T-cell (primary cell): ENCODE data around the gene SERPINA5. TPM values are rescaled to one million over a fixed set of nuclear protein-coding genes. Genes with fewer than 3 reads are reported as not detected.

Experiments used
- ATAC-seq, 4 experiments: fragments of 200-7000 bp in 3 of 4; fragments of 150-1000 bp in 1 of 4; cut with Tn5 transposase; replicated peaks in 1 of 4; 1 replicate in 3 of 4; 2 replicates in 1 of 4; pipeline ENCODE4 v1.10.0; 2021; ENCODE audit warnings: moderate library complexity in 3 of 4, mild to moderate bottlenecking in 2 of 4, moderate number of reproducible peaks in 1 of 4
- CTCF ChIA-PET, 2 donors: fragments of 300-600 bp; sonication (Branson Sonifier 250); formaldehyde crosslinking; loops; one replicate each; lab custom pipeline; 2022; ENCODE audit warnings: antibody characterized with exemption in 2 of 2; lab: Charles Lee
- POLR2A ChIA-PET, 2 donors: fragments of 300-600 bp; sonication (Branson Sonifier 250); formaldehyde crosslinking; loops; one replicate each; lab custom pipeline; 2022; ENCODE audit warnings: antibody characterized with exemption in 2 of 2; lab: Charles Lee
- DNase-seq, 35 experiments: peaks; one replicate each; pipeline versions ENCODE4 v3.0.0 to v3.0.0-alpha.2; 2013 to 2023
- H3K27ac ChIP-seq: one replicate; pipeline ENCODE4 v1.5.1; 2013; ENCODE audit warnings: low read length
- H3K27me3 ChIP-seq, 2 experiments: replicated peaks in 1 of 2; 1 replicate in 1 of 2; 2 replicates in 1 of 2; pipeline versions ENCODE4 v1.6.1 to v1.7.0; 2013; ENCODE audit warnings: low read length in 1 of 2, mixed read lengths in 1 of 2; ENCODE audit not compliant: control insufficient read depth in 2 of 2, insufficient read depth in 2 of 2; ENCODE audit errors: extremely low read depth in 1 of 2
- H3K36me3 ChIP-seq, 2 donors: 1 replicate in 1 of 2; 2 replicates in 1 of 2; pipeline versions ENCODE4 v1.6.1 to v1.7.0; 2013; ENCODE audit warnings: low read length in 1 of 2; ENCODE audit not compliant: control insufficient read depth in 2 of 2, insufficient read depth in 1 of 2; ENCODE audit errors: extremely low read depth in 1 of 2
- H3K4me1 ChIP-seq, 2 experiments: 1 replicate in 1 of 2; 2 replicates in 1 of 2; pipeline versions ENCODE4 v1.6.1 to v1.7.0; 2013; ENCODE audit warnings: low read length in 2 of 2, mixed read lengths in 1 of 2; ENCODE audit not compliant: insufficient read depth in 2 of 2, control insufficient read depth in 1 of 2; ENCODE audit errors: extremely low read depth in 1 of 2
- H3K4me3 ChIP-seq, 2 donors: 1 replicate in 1 of 2; 2 replicates in 1 of 2; pipeline versions ENCODE4 v1.5.1 to v1.7.0; 2013; ENCODE audit warnings: mild to moderate bottlenecking in 2 of 2, low read length in 1 of 2, moderate library complexity in 1 of 2; ENCODE audit not compliant: control insufficient read depth in 1 of 2; ENCODE audit errors: extremely low read depth in 1 of 2
- H3K9me3 ChIP-seq: 2 replicates; pipeline ENCODE4 v1.7.0; 2013
- H3K27ac Mint-ChIP-seq, 2 donors: one replicate each; pipeline ENCODE4 v1.8.0; 2020 to 2021; ENCODE audit warnings: mild to moderate bottlenecking in 2 of 2, mixed read lengths in 2 of 2
- H3K27me3 Mint-ChIP-seq, 2 donors: one replicate each; pipeline ENCODE4 v1.8.0; 2021 to 2022; ENCODE audit warnings: mixed read lengths in 2 of 2
- H3K36me3 Mint-ChIP-seq: one replicate; pipeline ENCODE4 v1.8.0; 2021; ENCODE audit warnings: mixed read lengths
- H3K4me1 Mint-ChIP-seq, 3 donors: one replicate each; pipeline ENCODE4 v1.8.0; 2020 to 2022; ENCODE audit warnings: mixed read lengths in 3 of 3, mild to moderate bottlenecking in 1 of 3
- H3K4me3 Mint-ChIP-seq, 3 donors: one replicate each; pipeline ENCODE4 v1.8.0; 2020 to 2022; ENCODE audit warnings: mild to moderate bottlenecking in 3 of 3, mixed read lengths in 3 of 3, moderate library complexity in 3 of 3
- H3K9me3 Mint-ChIP-seq, 3 donors: one replicate each; pipeline ENCODE4 v1.8.0; 2020 to 2022; ENCODE audit warnings: mixed read lengths in 3 of 3
- WGBS: methylation state at CpG from one replicate; pipeline ENCODE4 v1.1.5; 2013; ENCODE audit warnings: missing lambda C conversion rate; ENCODE audit not compliant: insufficient coverage; 5-methylcytosine and 5-hydroxymethylcytosine counted together
- total RNA-seq, 35 experiments: library from RNA in 6 of 35; stranded (reverse) in 6 of 35; fragments of 120-200 nt in 1 of 35; gene quantifications; one replicate each; pipeline versions ENCODE4 v1.2.1 to v1.2.4 and lab custom pipeline; 2013 to 2026

Gene SERPINA5
- total RNA-seq, 5 donors from 2014 or later (not counting 1 experiment from before 2014, with no cell fraction given): 0.92 to 1.1 (median 0.99) TPM; not detected in 2

DNA sequence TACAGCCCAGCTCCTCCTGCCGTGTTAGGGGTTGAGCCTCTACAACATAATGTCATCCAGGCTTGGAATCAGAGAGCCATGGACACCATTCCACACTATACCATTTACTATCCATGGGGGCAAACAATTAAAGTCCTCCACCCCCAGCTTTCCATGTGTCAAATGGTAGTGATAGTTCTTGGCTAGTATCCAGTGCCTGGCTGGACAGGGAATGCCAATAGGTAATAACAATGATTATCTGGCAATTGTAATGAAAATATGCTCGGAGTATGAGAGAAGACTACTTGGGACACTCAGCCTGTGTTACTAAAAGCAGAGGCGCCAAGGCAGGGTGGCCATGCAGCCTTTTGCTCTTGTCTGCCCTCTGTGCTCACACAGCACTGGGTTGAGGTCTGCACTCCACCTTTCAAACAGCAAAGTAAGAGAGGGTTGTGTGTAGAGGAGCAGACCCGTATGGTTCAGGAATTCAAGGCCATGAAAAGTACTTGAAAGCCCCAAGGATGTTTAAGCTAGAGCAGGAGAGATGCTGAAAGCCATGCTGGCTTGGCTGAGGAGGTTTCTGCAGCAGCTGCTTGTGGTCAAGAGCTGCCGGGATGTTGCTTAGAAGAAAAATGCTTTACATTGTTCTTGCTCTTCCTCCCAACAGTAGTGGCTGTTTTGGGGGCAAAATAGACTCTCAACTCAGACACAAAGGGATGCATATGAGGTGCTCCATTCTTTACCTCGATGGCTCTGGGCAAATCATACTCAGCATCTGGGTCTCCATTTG is 41.6 kb downstream of the SERPINA5 start:
- CTCF ChIA-PET: no interaction called here
- ATAC-seq: no peak
- peaks cover 4% of the 10 kb centered on the region for H3K36me3 Mint-ChIP-seq

DNA sequence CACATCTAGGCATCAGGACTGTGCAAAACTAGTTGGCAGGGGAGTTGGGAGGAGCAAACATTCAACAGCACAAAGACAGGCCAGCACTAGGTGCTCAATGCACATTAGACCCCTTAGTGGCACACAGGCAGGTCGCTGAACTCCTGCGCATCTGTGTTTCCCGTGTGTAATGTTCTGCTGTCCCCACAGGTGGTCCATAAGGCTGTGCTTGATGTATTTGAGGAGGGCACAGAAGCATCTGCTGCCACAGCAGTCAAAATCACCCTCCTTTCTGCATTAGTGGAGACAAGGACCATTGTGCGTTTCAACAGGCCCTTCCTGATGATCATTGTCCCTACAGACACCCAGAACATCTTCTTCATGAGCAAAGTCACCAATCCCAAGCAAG is 42.2 kb downstream of the SERPINA5 start:
- Histone ChIP-seq H3K27ac (no peak overlapping the region), H3K36me3 (no peaks in the 10 kb centered on the region), H3K4me1 (no peaks in the 10 kb centered on the region), H3K27me3 (peaks cover 0 to 26% of the 10 kb centered on the region in 2 experiments), H3K4me3 (no peak overlapping the region), H3K9me3 (no peaks in the 10 kb centered on the region)
- Mint-ChIP-seq H3K9me3 (peaks cover 7 to 9% (median 8%) of the 10 kb centered on the region in 3 donors), H3K27me3 (peaks cover 16 to 20% of the 10 kb centered on the region in 2 donors), H3K27ac (no peak overlapping the region), H3K36me3 (peaks cover 4% of the 10 kb centered on the region), H3K4me3 (no peak overlapping the region), H3K4me1 (no peaks in the 10 kb centered on the region)
- ATAC-seq: no peak
- CTCF ChIA-PET: no interaction called here
- POLR2A ChIA-PET: no interaction called here
- DNase-seq: no peak
- WGBS: no CpG with 5 or more reads among the region's 4 CpGs

More for the DNA sequence above, 41.6 kb downstream of the SERPINA5 start:
- H3K27me3 Mint-ChIP-seq: peaks cover 16 to 20% of the 10 kb centered on the region in 2 donors
- DNase-seq: no peak
- no peaks in the 10 kb centered on the region for H3K4me1 ChIP-seq
- no peak overlapping the region for H3K27ac ChIP-seq
- H3K4me1 Mint-ChIP-seq: no peaks in the 10 kb centered on the region
- H3K27ac Mint-ChIP-seq: no peak overlapping the region
- no peaks in the 10 kb centered on the region for H3K9me3 ChIP-seq
- H3K4me3 ChIP-seq: no peak overlapping the region
- H3K27me3 ChIP-seq: peaks cover 0 to 22% of the 10 kb centered on the region in 2 experiments
- no peaks in the 10 kb centered on the region for H3K36me3 ChIP-seq
- POLR2A ChIA-PET: no interaction called here
- WGBS: 72% methylated on average over 5 of the region's 6 CpGs
- no peak overlapping the region for H3K4me3 Mint-ChIP-seq
- H3K9me3 Mint-ChIP-seq: peaks cover 8 to 13% (median 10%) of the 10 kb centered on the region in 3 donors

DNA sequence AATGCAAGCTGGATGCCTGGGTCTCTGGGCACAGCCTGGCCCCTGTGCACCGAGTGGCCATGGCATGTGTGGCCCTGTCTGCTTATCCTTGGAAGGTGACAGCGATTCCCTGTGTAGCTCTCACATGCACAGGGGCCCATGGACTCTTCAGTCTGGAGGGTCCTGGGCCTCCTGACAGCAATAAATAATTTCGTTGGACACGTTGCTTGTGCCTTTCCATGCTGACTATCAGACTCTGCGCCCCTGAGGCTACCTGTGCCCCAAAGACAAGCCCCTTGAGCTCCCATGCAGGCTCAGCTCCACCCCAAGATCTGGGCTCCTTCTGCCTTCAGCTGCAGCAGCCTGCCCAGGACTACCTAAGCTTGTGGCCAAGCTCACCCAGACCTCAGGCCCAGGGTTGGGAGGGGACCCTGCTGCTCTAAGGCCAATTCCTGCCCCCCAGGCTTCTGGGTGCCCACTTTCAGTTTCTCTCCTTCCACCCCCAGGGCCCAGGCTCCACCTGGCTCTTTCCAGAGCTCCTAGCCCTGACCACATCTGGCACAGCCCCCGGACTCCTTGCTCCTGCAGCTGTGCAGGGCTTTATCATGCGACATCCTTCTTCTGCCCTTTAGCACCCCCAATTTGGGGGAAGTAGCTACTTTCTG is 42.8 kb downstream of the SERPINA5 start:
- Mint-ChIP-seq H3K4me3 (no peak overlapping the region), H3K9me3 (peaks cover under 1 to 4% (median 2%) of the 10 kb centered on the region in 3 donors), H3K36me3 (no peaks in the 10 kb centered on the region), H3K27ac (no peak overlapping the region), H3K27me3 (peaks cover 17 to 24% of the 10 kb centered on the region in 2 donors), H3K4me1 (no peaks in the 10 kb centered on the region)
- DNase-seq (no peak), ATAC-seq (no peak)
- no peaks in the 10 kb centered on the region for H3K36me3 ChIP-seq
- no peaks in the 10 kb centered on the region for H3K9me3 ChIP-seq
- POLR2A ChIA-PET: no interaction called here
- H3K27me3 ChIP-seq: peaks cover 0 to 29% of the 10 kb centered on the region in 2 experiments
- CTCF ChIA-PET: no interaction called here
- no peak overlapping the region for H3K27ac ChIP-seq
- H3K4me3 ChIP-seq: no peak overlapping the region
- no peaks in the 10 kb centered on the region for H3K4me1 ChIP-seq
- WGBS: 64% methylated on average over 7 of the region's 7 CpGs

DNA sequence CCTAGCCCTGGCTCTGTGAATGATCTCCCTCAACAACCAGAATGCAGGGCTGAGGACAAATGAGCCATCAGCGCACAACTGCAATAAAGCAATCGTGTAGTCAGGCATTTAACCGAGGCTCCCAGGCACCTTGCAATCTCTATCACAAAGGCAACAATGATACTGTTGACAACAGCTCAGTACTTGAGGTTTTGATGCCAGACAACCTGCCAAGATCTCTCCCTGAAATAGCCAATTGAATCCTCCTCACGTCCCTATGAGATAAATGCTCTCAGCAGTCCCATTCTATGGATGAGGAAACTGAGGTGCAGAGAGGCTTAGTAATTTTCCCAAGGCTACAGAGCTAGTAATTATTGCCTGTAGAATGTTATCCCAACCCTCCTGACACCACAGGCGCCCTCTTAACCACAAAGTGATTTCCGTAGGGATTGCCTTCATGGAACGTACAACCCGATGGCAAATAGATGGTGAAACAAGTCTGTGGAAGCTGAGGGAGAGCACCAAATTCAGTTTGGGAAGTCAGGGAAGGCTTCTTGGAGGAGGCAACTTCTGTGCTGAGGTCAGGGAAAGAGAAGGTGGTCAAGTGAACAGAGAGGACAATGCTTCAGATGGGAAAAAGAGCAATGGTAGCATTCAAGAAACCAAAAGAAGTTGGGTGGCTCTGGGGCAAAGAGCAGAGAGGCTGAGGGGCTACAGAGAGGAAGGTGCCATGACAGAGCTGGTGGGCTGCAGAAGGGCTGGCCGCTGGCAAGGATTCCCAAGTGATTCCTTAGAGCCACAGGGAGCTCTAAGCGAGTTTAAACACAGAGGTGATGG is 43.5 kb downstream of the SERPINA5 start:
- peaks cover 0 to 29% of the 10 kb centered on the region in 2 experiments for H3K27me3 ChIP-seq
- Mint-ChIP-seq H3K27me3 (peaks cover 19 to 26% of the 10 kb centered on the region in 2 donors), H3K4me3 (no peak overlapping the region), H3K36me3 (no peaks in the 10 kb centered on the region), H3K9me3 (no peaks in the 10 kb centered on the region), H3K4me1 (no peaks in the 10 kb centered on the region), H3K27ac (no peak overlapping the region)
- CTCF ChIA-PET: no interaction called here
- no peak for DNase-seq
- POLR2A ChIA-PET: no interaction called here
- H3K36me3 ChIP-seq: no peaks in the 10 kb centered on the region
- H3K4me1 ChIP-seq: no peaks in the 10 kb centered on the region
- no peak overlapping the region for H3K27ac ChIP-seq
- no peak for ATAC-seq
- H3K4me3 ChIP-seq: no peak overlapping the region
- 89% methylated on average over 7 of the region's 10 CpGs for WGBS
- H3K9me3 ChIP-seq: no peaks in the 10 kb centered on the region

DNA sequence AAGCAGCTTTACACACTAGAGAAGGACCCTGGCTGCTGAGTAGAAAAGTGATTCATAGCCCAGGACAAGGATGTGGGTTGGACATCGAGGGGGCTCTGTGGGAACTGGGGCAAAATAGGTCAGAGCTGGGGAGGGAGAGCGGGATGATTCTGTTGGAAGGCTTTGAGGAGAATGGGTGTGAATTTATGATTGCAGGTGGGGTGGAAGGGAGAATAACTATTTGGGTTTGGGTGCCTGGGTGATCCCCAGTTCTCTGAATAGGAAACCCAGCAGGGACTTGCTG is 44.1 kb downstream of the SERPINA5 start:
- 52% methylated on average over 2 of the region's 2 CpGs for WGBS
- ChIA-PET CTCF (no interaction called here), POLR2A (no interaction called here)
- Mint-ChIP-seq H3K27me3 (peaks cover 15 to 26% of the 10 kb centered on the region in 2 donors), H3K27ac (no peak overlapping the region), H3K4me1 (no peaks in the 10 kb centered on the region), H3K36me3 (no peaks in the 10 kb centered on the region), H3K4me3 (no peak overlapping the region), H3K9me3 (no peaks in the 10 kb centered on the region)
- Histone ChIP-seq H3K27ac (no peak overlapping the region), H3K27me3 (peaks cover 0 to 28% of the 10 kb centered on the region in 2 experiments), H3K4me3 (no peak overlapping the region), H3K4me1 (no peaks in the 10 kb centered on the region), H3K9me3 (no peaks in the 10 kb centered on the region), H3K36me3 (no peaks in the 10 kb centered on the region)
- ATAC-seq: no peak
- no peak for DNase-seq

DNA sequence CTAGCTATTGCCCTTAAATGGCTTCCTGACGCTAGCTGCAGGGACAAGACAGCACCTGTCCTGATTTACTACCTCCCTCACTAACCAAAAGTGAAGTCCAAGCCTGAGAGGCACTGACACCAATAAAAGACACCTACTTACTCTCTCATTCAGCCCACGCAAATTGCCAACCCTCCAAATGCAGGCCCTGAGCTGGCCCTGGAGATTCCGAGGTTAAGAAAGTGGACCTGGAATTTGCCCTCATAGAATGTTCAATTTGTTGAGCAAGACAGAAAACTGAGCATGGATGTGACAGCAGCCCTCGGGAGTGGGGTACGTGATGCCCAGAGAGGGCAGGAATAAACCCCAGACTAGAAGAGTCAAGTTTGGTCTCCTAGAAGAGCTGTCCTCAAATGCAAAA is 47.4 kb downstream of the SERPINA5 start:
- no peak overlapping the region for H3K4me3 ChIP-seq
- H3K4me1 ChIP-seq: no peaks in the 10 kb centered on the region
- WGBS: 83% methylated on average over 5 of the region's 5 CpGs
- no peak overlapping the region for H3K27ac ChIP-seq
- no peaks in the 10 kb centered on the region for H3K36me3 Mint-ChIP-seq
- H3K27me3 Mint-ChIP-seq: peaks cover 5 to 13% of the 10 kb centered on the region in 2 donors
- ATAC-seq (no peak), DNase-seq (no peak)
- peaks cover 0 to 16% of the 10 kb centered on the region in 2 experiments for H3K27me3 ChIP-seq
- POLR2A ChIA-PET: no interaction called here
- no peaks in the 10 kb centered on the region for H3K9me3 ChIP-seq
- no peaks in the 10 kb centered on the region for H3K36me3 ChIP-seq
- no peak overlapping the region for H3K27ac Mint-ChIP-seq
- no peak overlapping the region for H3K4me3 Mint-ChIP-seq
- no peaks in the 10 kb centered on the region for H3K9me3 Mint-ChIP-seq
- H3K4me1 Mint-ChIP-seq: no peaks in the 10 kb centered on the region
- CTCF ChIA-PET: no interaction called here
